Epithelial cell of esophagus (primary cell): Measurements from ENCODE around the gene METRNL.
"Not testable (repeated sequence)": the region's sequence is repeated elsewhere in the genome, so short reads cannot be mapped to it uniquely, and the experiment has no call there.

Experiments used
- DNase-seq: peaks from one replicate; pipeline ENCODE4 v3.0.0; 2010; ENCODE audit warnings: low read depth
- H3K4me3 ChIP-seq: 2 replicates; pipeline ENCODE4 v1.5.1; 2011; ENCODE audit warnings: mild to moderate bottlenecking, low read length, control low read depth
- CTCF ChIP-seq: IDR thresholded peaks from 2 replicates; pipeline ENCODE4 v1.5.1; 2011; ENCODE audit warnings: low read depth, mild to moderate bottlenecking, low read length, control low read depth, inconsistent platforms; ENCODE audit not compliant: insufficient read depth; ENCODE audit errors: missing control alignments

METRNL gene

GRCh38 chr17:83036666-83037065 is 42.7 kb upstream of the METRNL start:
- DNase-seq, result no peak
- H3K4me3 ChIP-seq, result no peak overlapping the region
- no peak for TF ChIP-seq CTCF

- no peak for TF ChIP-seq CTCF
- H3K4me3 ChIP-seq, result no peak overlapping the region
- DNase-seq, result no peak
These were observed 42.1 kb upstream of the METRNL start for GRCh38 chr17:83037084-83037873.

DNA sequence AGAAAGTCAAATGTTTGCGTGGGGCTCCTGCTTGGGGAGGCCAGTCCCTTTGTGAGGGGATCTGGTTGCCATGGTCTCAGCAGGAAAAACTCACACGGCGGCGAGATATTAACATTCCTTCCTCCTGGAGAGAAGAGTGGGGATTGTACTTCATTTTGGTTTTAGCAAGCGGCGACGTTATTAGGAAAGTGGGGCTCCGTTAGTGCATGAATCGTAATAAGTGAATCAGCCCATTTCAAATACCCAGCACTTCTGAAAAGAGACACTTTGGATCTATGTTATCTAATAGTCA is 41.6 kb upstream of the METRNL start:
- TF ChIP-seq CTCF, result no peak
- H3K4me3 ChIP-seq, result no peak overlapping the region
- DNase-seq, result no peak

GRCh38 chr17:83038983-83039382 is 40.4 kb upstream of the METRNL start:
- H3K4me3 ChIP-seq, DNase-seq: not testable (repeated sequence)

DNA sequence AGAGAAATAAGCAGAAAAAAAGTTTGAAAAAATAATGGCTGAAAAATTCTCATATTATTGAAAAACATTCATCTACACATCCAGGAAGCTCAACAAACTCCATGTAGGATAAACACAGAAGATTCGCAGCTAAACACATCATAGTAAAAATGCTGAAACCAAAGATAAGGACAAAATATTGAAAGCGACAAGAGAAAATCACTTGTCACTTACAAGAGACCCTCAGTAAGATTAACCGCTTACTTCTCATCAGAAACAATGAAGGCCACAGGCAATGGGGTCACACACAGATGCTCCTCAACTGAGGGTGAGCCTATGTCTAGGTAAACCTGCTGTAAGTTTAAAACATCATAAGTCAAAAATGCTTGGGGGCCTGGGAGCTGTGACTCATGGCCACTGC is 38.1 kb upstream of the METRNL start:
- DNase-seq, result no peak
- no peak for TF ChIP-seq CTCF
- H3K4me3 ChIP-seq, result no peak overlapping the region

GRCh38 chr17:83042522-83043158 is 36.8 kb upstream of the METRNL start:
- DNase-seq, result no peak
- TF ChIP-seq CTCF, result no peak
- no peak overlapping the region for H3K4me3 ChIP-seq

- DNase-seq, H3K4me3 ChIP-seq: not testable (repeated sequence)
These were observed 34.9 kb upstream of the METRNL start for GRCh38 chr17:83044479-83044878.

- no peak for DNase-seq
- no peak overlapping the region for H3K4me3 ChIP-seq
- no peak for TF ChIP-seq CTCF
These were observed 32.8 kb upstream of the METRNL start for GRCh38 chr17:83046448-83047181.
